OCI-LY3 (cell line): ENCODE results near the gene LTC4S.

Source experiments
- H2AFZ ChIP-seq: fragments of 200-600, 300-600 bp; shearing (Covaris generic); 2 replicates; pipeline ENCODE4 v1.6.0; 2014; ENCODE audit warnings: antibody characterized with exemption, low read depth, low read length
- H3K27ac ChIP-seq: fragments of 200-600, 300-600 bp; sonication (generic); 2 replicates; pipeline ENCODE4 v1.5.1; 2014; ENCODE audit warnings: mild to moderate bottlenecking, low read length, moderate library complexity, mixed read lengths
- H3K27me3 ChIP-seq: fragments of 200-600, 300-600 bp; sonication (generic); 2 replicates; pipeline ENCODE4 v1.6.1; 2014; ENCODE audit warnings: low read depth, low read length, mixed read lengths
- H3K36me3 ChIP-seq: fragments of 200-600, 300-600 bp; sonication (generic); replicated peaks from 2 replicates; pipeline ENCODE3; 2014; ENCODE audit warnings: low read depth, low read length, mixed read lengths
- H3K4me1 ChIP-seq: fragments of 300-600, 200-600 bp; sonication (generic); 2 replicates; pipeline ENCODE4 v1.6.1; 2014; ENCODE audit warnings: low read length, mixed read lengths
- H3K4me2 ChIP-seq: fragments of 200-600, 300-600 bp; sonication (generic); 2 replicates; pipeline ENCODE4 v1.6.1; 2014; ENCODE audit warnings: low read length, mixed read lengths
- H3K4me3 ChIP-seq: fragments of 300-600, 200-600 bp; sonication (generic); 2 replicates; pipeline ENCODE4 v1.5.1; 2014; ENCODE audit warnings: antibody characterized with exemption, mild to moderate bottlenecking, low read length, moderate library complexity
- H3K79me2 ChIP-seq: fragments of 300-600, 200-600 bp; shearing (Covaris generic); 2 replicates; pipeline ENCODE4 v1.6.1; 2014; ENCODE audit warnings: mild to moderate bottlenecking, low read length, mixed read lengths
- H3K9ac ChIP-seq: fragments of 300-600, 200-600 bp; shearing (Covaris generic); 2 replicates; pipeline ENCODE4 v1.6.0; 2014; ENCODE audit warnings: mild to moderate bottlenecking, low read length, moderate library complexity
- H3K9me3 ChIP-seq: fragments of 200-600, 300-600 bp; shearing (Covaris generic); 2 replicates; pipeline ENCODE4 v1.6.1; 2014; ENCODE audit warnings: low read length, mixed read lengths; ENCODE audit not compliant: insufficient read depth
- H4K20me1 ChIP-seq: fragments of 200-600, 300-600 bp; sonication (generic); 2 replicates; pipeline ENCODE4 v1.6.1; 2016; ENCODE audit warnings: low read length, mixed read lengths; ENCODE audit not compliant: insufficient read depth
- CTCF ChIP-seq: fragments of 200-600, 300-600 bp; sonication (generic); IDR thresholded peaks from 2 replicates; pipeline ENCODE4 v1.5.1; 2014; ENCODE audit warnings: antibody characterized with exemption, low read length, low read depth
- EZH2phosphoT487 ChIP-seq: fragments of 200-600 bp; shearing (Covaris generic); IDR thresholded peaks from 2 replicates; pipeline ENCODE4 v1.6.1; 2018; ENCODE audit warnings: antibody characterized with exemption, mixed run types, low read depth

LTC4S gene

GRCh38 chr5:179749857-179750508 is 43.8 kb upstream of the LTC4S start:
- Histone ChIP-seq H3K27ac (no peak overlapping the region), H3K79me2 (peaks cover 91% of the 10 kb centered on the region), H3K4me3 (no peak overlapping the region), H2AFZ (no peak overlapping the region), H3K9me3 (no peaks in the 10 kb centered on the region), H3K36me3 (peaks cover 15% of the 10 kb centered on the region), H3K9ac (no peak overlapping the region), H3K27me3 (no peaks in the 10 kb centered on the region), H3K4me2 (no peak overlapping the region), H4K20me1 (peaks cover 48% of the 10 kb centered on the region), H3K4me1 (peaks cover 17% of the 10 kb centered on the region)
- TF ChIP-seq CTCF (0 out of 2 replicates have a peak, but pooled peaks have one; percentile 8), EZH2phosphoT487 (no peak)

- H3K9me3 ChIP-seq: no peaks in the 10 kb centered on the region
- H4K20me1 ChIP-seq: peaks cover 58% of the 10 kb centered on the region
- H3K79me2 ChIP-seq: peaks cover 93% of the 10 kb centered on the region
Observed at GRCh38 chr5:179753971-179754370, 39.8 kb upstream of the LTC4S start.

GRCh38 chr5:179755022-179755421 is 38.8 kb upstream of the LTC4S start:
- Histone ChIP-seq H3K36me3 (peaks cover 8% of the 10 kb centered on the region), H3K4me3 (no peak overlapping the region), H4K20me1 (peaks cover 62% of the 10 kb centered on the region), H3K4me1 (peaks cover 43% of the 10 kb centered on the region), H3K27me3 (no peaks in the 10 kb centered on the region), H3K9me3 (no peaks in the 10 kb centered on the region), H2AFZ (no peak overlapping the region), H3K79me2 (peaks cover 93% of the 10 kb centered on the region), H3K27ac (no peak overlapping the region), H3K9ac (no peak overlapping the region), H3K4me2 (no peak overlapping the region)
- TF ChIP-seq EZH2phosphoT487 (no peak), CTCF (no peak)

More at GRCh38 chr5:179753971-179754370, 39.8 kb upstream of the LTC4S start:
- H3K27ac ChIP-seq: 0 out of 2 replicates have a peak overlapping the region, but pooled peaks have one; percentile 10
- no peak for TF ChIP-seq EZH2phosphoT487
- TF ChIP-seq CTCF: no peak
- H3K36me3 ChIP-seq: peaks cover 12% of the 10 kb centered on the region
- no peak overlapping the region for H2AFZ ChIP-seq
- H3K27me3 ChIP-seq: no peaks in the 10 kb centered on the region
- H3K4me1 ChIP-seq: peaks cover 32% of the 10 kb centered on the region
- no peak overlapping the region for H3K9ac ChIP-seq
- H3K4me3 ChIP-seq: no peak overlapping the region
- peak overlapping the region; percentile 44 for H3K4me2 ChIP-seq

DNA sequence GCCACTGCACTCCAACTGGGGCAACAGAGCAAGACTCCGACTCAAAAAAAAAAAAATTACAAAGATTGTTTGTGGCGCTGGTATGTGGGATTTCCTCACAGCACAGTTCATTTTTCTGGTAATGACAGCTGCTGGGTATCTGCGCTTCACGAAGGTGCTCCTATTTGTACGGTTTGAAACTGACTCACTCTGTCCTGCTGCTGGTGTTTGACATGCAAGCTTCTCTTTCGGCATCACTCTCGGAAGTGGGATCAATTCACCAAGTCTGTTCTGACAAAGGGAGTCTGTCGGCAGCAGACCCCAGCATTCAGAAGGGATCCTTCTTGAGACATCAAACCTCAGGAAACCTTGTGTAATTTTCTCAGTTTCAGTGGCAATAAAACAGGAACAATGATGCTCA is 34.8 kb upstream of the LTC4S start:
- Histone ChIP-seq H3K79me2 (peaks cover 97% of the 10 kb centered on the region), H3K36me3 (peaks cover 4% of the 10 kb centered on the region), H3K4me3 (peak overlapping the region; percentile 57), H3K9me3 (no peaks in the 10 kb centered on the region), H3K27ac (peak overlapping the region; percentile 98), H3K4me1 (peaks cover 70% of the 10 kb centered on the region), H3K27me3 (no peaks in the 10 kb centered on the region), H3K4me2 (peak overlapping the region; percentile 92), H3K9ac (peak overlapping the region; percentile 49; the same call in 1 of the 2 replicates), H4K20me1 (peaks cover 70% of the 10 kb centered on the region), H2AFZ (no peak overlapping the region)
- no peak for TF ChIP-seq CTCF
- TF ChIP-seq EZH2phosphoT487: no peak
